EL (cell line): ENCODE measurements around the gene SH2D3C.

Source experiments
- DNase-seq: peaks from one replicate; pipeline ENCODE4 v3.0.0-alpha.2; 2016

SH2D3C gene

DNA sequence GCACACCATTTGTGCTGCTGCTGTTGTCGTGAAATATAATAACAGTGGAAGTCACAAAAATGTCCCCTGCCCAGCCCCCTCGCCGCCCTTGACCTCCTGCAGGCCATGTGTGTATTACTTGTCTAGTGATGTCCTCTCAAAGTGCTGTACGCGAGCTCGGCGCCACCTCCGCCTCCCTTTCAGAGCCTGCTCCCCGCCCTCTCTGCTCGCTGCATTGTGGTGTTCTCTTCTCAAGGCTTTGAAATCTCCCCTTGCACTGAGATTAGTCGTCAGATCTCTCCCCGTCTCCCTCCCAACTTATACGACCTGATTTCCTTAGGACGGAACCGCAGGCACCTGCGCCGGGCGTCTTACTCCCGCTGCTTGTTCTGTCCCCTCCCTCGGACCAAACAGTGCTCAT is 86.4 kb downstream of the SH2D3C start:
- no peak for DNase-seq

DNA sequence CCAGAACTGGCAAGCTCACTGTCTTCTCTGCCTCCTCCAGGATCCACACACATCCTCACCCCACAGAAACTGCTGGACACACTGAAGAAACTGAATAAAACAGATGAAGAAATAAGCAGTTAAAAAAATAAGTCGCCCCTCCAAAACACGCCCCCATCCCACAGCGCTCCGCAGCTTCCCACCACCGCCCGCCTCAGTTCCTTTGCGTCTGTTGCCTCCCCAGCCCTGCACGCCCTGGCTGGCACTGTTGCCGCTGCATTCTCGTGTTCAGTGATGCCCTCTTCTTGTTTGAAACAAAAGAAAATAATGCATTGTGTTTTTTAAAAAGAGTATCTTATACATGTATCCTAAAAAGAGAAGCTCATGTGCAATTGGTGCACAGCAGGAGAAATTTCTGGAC is 87.7 kb downstream of the SH2D3C start:
- no peak for DNase-seq

- no peak for DNase-seq
Observed at GRCh38 chr9:127689329-127690000, 89.0 kb downstream of the SH2D3C start.
